DMS153 (cell line): Measurements from ENCODE around the gene SORCS3.

ENCODE experiments used
- DNase-seq: peaks from one replicate; lab custom pipeline; 2025; lab: John Stamatoyannopoulos, UW

SORCS3 gene

GRCh38 chr10:104646146-104646545 lies 5.1 kb downstream of the SORCS3 start:
- no peak for DNase-seq

DNA sequence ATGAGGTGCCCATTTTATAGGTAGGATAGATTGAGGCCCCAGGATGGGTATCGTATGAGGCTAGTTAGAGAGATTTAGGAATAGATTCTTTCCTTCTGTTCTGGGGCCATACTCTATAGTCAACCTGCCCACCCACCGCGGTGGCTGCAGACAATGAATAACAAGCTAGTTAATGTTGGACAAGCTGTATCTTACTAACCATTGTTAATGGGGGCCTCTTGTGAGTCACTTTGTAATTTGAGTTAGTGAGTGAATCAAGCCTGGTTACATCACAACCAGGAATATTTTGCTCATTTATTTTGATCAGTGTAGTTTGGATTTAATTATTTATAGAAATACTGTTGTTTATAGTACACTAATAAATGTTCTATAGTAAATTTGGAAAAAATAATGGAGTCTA lies 7.3 kb downstream of the SORCS3 start:
- no peak for DNase-seq

DNA sequence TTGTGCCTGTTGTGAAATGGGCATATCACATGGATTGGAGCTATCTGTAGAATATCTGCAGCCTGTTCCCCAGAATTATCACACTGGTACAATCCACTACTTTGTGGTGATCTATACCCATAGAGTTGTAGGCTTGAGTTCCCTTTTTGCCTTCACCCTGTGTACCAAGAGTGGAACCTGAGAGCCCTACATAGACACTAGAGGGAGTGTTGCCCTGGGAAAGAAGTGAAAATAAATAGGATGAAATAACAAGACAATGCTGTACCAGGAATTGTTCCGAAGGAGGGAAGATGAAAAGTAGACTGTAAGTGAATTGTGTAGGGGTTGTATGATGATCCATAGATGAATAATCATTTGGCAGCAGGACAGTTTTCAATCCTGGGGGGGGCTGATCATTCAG lies 9.0 kb downstream of the SORCS3 start:
- no peak for DNase-seq

DNA sequence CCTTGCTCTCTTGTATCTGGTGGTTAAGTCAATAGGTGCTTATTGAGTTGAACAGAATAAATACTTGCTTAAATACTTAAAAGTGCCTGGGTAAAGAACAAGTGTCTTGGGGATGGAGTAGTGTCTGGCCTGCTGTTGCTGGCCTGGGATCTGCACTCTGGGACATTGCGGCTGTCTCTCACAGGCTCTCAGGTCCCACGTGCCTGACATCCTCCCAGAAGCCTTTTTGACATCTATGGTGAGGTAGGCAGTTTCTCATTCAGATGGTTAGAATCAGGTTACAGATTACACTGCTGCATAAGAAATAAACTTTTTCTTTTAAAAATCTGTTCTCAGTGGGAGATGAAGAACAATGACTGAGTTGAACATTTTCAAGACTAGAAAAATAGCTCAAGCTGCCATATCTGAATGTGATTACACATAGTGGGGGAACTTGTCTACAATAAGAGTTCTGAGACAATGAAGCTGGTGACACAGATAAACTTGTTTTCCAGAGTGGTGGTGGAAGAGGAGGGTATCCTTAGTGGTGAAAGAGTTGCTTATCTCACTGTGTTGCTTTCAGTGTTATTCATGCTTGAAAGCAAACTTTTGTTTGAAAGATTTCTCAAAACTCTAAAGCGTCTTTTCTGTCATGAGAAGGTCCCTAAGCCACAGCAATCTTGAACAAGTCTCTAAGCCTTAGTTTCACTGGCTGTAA lies 9.7 kb downstream of the SORCS3 start:
- no peak for DNase-seq

DNA sequence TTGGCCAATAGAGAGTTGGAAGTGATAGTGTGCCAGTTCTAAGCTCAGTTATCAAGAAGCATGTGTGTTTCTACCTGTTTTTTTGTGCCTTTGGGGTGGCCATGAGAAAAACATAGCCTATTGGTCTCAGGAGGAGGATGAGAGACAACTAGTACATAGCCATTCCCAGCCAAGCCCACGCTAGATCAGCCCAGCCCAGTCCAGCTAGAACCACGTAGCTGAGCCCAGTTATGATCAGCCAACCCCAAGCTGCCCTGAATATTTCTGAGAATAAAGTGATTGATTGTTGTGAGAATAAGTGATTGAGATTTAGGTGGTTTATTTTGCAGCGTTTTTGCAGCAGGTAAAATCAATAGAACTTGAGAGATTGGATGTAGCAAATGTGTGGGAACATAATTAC lies 15.9 kb downstream of the SORCS3 start:
- no peak for DNase-seq

DNA sequence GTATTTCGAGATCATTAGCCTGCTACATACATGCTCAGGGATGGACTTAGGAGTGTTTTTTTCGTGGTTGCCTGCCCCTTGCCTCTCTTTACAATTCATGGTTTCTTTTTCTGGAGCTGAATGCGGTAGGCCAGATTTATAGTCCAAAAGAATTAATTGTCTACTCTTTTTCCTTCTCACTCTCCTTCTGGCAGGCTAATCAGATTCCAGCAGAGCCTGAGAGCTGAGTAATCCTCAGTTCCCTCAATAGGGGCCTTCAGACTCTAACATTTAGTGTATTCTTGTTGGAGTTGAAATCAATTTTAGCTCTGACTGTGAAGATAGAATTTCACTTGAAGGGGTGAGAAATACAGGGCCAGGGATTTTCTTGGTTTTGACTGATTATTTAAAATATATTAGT lies 16.4 kb downstream of the SORCS3 start:
- DNase-seq: no peak

GRCh38 chr10:104658067-104658466 lies 17.0 kb downstream of the SORCS3 start:
- DNase-seq: no peak

- no peak for DNase-seq
Measured at GRCh38 chr10:104659809-104660208, 18.7 kb downstream of the SORCS3 start.

DNA sequence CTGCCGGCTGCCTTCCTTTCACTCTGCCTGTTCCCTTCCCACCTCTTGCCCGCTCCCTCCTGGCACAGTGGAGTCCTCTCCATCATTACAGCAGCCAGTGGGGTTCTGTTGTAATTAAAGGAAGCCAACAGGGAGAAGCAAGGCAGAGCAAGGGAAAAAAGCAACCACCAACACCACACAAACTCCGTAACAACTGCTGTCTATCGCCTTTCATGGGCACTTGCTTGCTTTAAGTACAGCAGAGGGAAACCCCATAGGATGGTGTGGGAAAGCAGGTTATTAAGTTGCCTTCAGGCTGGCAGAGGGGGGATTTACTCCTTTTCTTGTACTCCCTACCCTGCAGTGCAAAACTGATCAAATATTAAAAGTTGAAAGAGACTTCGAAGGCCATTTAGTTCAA lies 22.0 kb downstream of the SORCS3 start:
- DNase-seq: no peak

DNA sequence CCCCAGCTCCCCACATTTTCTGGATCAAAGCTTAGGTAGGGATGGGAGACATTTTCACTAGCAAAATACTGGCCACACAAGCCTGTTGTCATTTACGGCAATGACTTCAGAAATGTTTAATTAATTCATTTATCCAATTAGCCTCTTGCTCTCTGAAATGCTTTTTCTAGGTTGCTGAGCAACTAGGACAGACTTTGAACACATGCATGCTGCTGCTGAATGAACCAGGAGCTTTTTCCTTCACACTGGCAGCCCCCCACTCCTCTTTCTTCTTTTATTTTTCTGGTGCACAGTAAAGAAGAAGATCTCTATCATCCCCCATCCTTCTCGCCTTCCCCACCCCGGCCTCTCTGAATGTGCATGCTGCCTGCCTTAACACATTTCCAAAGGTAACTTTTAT lies 22.5 kb downstream of the SORCS3 start:
- DNase-seq: no peak

GRCh38 chr10:104664205-104664604 lies 23.1 kb downstream of the SORCS3 start:
- DNase-seq: no peak

DNA sequence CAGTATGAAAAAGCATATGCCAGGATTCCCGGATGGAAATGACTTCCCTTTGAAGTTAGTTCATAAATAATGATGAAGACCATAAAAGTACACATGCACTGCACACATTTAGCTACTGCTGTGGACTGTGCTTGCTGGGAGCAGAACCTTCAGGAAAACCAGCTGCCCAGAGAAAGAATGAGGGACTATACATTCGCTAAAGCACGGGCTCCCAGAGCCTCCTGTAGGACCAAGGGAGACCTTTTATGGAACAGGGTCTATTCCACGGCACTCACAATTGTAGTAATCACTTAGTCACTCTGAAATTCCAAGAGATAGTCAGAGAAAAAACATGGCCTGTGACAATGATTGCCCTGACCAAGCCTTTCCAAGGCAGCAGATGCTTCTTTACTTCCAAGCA lies 24.1 kb downstream of the SORCS3 start:
- DNase-seq: no peak

DNA sequence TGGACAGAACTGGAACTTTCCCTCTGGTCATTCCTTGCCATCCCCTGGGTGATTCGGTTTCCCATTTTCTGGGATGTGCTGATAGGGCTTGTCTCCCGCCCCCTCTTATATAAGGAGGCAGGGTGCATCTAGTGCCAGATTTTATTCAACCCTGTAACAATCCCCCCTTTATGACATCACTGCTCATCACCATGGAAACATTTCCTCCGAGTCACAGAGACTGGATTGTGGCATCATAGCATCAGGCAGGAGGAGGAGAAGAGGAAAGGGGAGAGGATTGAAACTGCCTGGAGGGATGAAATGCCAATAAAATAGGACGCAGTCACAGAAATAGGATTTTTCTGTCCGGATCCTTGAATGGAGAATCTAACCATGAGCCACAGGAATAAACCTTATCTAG lies 25.0 kb downstream of the SORCS3 start:
- no peak for DNase-seq

DNA sequence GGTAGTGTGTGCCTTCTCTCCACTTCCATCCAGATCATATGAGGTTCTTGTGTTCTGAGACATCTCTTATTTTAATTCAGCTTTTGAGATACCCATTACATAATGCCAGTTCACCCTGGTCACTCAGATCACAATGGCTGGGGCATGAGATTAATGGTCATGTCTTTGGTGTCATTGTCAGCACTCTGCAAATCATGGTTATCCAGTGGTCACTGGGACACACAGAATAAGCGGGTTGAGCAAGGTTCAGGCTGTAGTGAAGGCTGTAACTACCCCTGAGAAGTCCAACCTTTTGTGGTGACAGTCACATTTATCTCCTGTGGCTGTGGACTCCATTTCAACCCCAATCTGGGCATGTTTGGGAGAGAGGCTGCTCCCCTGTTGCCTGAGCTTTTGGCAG lies 35.8 kb downstream of the SORCS3 start:
- DNase-seq: no peak

DNA sequence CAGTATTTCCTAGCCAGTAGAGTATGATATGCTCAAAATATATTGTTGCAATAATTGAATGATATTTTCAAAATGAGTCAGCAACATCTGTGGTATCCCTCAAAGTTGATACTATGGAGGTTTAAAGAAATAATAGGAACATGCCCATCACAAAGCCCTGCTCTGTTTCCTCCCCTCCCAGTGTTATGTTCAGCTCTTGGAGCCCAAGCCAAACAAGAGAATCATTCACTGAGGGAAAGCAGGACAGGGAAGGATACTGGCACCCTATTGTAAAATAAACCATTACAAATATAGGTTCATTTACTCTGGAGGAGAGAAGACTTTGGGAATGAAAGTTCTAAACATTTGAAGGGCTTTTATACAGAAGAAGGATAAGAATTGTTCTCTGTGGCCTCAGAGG lies 37.6 kb downstream of the SORCS3 start:
- DNase-seq: no peak

GRCh38 chr10:104680467-104681401 lies 39.6 kb downstream of the SORCS3 start:
- peak; percentile 57 for DNase-seq

GRCh38 chr10:104681485-104681884 lies 40.4 kb downstream of the SORCS3 start:
- DNase-seq: no peak

DNA sequence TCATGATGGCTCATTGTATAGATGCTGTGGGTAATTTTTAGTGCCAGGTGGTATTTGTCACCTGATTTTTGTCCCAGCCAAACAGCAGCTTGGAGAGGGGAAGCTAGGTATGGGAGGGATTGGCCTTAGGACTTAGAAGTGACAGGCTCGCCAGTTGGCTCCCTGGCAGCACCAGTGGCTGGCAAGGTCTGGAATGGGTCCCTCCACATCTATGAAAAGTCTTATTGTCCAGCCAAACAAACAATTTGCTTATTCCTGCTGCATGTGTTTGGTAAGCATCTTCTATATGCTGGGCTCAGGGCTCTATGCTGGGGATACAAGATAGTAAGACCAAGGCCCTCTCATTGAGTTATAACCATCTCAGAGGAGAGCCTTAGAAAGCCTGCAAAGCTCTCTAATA lies 42.5 kb downstream of the SORCS3 start:
- no peak for DNase-seq

DNA sequence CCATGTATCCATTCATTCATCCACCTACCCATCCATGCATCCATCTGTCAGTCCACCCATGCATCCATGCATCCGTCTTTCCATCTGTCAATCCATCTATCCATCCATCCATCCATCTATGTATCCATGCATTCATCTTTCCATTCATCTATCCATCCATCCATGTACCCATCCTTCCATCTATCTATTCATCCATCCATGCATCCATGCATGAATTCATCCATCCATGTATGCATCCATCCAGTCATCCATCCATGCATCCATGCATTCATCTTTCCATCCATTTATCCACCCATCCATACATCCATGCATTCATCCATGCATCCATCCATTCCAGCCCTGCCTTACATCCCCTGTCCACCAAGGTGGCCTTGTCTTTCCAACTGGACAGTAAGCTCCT lies 45.7 kb downstream of the SORCS3 start:
- no peak for DNase-seq

- no peak for DNase-seq
Measured at GRCh38 chr10:104688251-104689042, 47.4 kb downstream of the SORCS3 start.

GRCh38 chr10:104689105-104689504 lies 48.0 kb downstream of the SORCS3 start:
- no peak for DNase-seq

DNA sequence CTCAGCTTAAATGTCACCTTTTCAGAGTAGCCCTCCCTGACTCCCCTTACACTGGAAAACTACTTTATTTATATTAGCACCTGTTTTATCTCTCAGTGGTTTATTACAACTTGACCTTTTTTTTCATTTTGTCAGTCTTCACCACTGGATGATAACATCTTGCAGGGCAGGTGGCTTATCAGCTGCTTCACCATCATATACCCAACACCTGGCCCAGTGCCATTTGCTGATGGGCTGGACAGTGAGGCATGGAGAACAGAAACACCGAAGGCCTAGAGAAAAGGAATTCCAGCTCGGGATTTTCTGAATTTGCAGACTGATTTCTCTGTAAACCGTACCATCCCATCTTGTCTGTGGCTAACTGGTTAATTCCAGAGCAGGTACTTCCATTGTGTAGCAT lies 48.5 kb downstream of the SORCS3 start:
- no peak for DNase-seq

DNA sequence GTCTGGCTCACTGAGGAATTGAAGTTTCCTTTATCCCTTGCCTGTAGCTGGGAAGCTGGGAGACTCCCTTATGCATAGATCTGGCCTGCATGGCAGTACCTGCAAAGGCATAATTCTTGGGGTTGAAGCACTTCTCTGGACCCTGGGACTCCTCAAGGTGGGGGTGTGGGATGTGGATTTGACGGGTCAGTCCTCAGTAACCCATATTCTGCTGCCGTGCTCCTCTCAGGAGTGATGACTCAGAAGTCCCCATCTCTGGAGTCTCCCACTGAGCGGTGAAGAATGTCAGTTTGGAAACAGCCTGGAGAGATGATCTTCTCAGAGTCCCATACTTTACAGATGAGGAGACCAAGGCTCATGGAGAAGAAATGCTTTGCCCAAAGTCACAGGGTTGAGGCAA lies 49.0 kb downstream of the SORCS3 start:
- no peak for DNase-seq
